ENCODE measurements around the gene TRERF1.

Gene TRERF1

DNA sequence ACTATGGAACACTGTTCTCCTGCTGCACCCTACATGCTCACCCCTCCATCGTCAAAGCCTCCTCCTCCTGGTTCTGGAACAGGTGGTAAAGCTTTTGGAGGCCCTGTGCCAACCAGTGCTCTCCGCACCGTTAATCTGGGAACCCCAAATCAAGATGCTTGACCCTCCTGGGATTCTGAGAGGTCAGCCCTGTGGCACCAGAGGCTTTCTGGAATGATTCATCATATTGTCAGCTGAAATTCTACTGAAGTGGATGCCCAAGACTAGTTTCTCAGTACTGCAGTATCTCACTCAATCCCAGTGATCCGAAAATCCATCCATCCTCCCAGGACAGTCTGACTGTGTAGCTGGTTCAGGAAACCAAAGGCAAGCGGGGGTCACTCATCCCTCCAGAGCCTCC lies 92.7 kb downstream of the TRERF1 start:
- no peak for DNase-seq (ENCODE audit: low read depth)
- H3K4me3 ChIP-seq (ENCODE audit: low read length) = no peak overlapping the region
- TF ChIP-seq, protein P1, sequence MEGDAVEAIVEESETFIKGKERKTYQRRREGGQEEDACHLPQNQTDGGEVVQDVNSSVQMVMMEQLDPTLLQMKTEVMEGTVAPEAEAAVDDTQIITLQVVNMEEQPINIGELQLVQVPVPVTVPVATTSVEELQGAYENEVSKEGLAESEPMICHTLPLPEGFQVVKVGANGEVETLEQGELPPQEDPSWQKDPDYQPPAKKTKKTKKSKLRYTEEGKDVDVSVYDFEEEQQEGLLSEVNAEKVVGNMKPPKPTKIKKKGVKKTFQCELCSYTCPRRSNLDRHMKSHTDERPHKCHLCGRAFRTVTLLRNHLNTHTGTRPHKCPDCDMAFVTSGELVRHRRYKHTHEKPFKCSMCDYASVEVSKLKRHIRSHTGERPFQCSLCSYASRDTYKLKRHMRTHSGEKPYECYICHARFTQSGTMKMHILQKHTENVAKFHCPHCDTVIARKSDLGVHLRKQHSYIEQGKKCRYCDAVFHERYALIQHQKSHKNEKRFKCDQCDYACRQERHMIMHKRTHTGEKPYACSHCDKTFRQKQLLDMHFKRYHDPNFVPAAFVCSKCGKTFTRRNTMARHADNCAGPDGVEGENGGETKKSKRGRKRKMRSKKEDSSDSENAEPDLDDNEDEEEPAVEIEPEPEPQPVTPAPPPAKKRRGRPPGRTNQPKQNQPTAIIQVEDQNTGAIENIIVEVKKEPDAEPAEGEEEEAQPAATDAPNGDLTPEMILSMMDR (conservative IDR thresholded peaks at IDR 0.05; ENCODE audit: low read depth, low read length) = no peak

DNA sequence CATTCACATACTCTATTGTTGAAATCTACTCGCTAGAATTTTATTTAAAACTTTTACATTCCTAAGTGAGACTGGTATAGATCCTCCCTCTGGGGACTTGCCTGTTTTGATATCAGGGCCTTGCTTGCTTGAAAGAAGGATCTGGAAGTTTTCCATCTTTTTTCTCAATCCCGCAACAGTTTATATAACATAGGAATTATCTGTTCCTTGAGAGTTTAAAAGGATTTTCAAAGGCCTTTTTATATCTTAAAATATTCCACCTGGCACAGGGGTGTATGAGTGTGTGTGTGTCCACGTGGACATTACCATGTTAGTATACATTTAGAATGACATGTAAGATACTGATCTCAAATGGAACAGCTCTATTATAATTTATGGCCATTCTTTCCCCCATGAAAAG lies 96.3 kb downstream of the TRERF1 start:
- no peak for DNase-seq (ENCODE audit: low read depth)
- TF ChIP-seq, protein P1 (conservative IDR thresholded peaks at IDR 0.05; ENCODE audit: low read depth, low read length) = no peak
- no peak overlapping the region for H3K4me3 ChIP-seq (ENCODE audit: low read length)

DNA sequence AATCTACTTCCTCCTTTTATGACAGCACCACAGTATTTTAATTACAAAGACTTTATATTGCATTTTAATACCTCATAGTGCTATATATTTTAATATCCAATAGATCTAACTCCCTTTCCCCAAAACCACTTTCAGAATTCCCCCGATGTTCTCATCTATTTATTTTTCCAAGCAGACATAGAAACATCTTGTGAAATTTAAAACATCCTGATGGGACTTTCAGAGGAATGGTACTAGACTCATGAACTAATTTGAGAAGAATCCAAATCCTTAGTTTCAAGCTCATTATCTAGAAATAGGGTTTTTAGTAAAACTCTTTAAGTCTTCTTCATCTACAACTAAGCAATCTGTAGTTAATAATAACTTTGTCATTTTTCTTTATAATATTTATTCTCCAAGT lies 97.0 kb downstream of the TRERF1 start:
- H3K4me3 ChIP-seq (ENCODE audit: low read length) = no peak overlapping the region
- TF ChIP-seq, protein P1 (conservative IDR thresholded peaks at IDR 0.05; ENCODE audit: low read depth, low read length) = no peak
- no peak for DNase-seq (ENCODE audit: low read depth)

DNA sequence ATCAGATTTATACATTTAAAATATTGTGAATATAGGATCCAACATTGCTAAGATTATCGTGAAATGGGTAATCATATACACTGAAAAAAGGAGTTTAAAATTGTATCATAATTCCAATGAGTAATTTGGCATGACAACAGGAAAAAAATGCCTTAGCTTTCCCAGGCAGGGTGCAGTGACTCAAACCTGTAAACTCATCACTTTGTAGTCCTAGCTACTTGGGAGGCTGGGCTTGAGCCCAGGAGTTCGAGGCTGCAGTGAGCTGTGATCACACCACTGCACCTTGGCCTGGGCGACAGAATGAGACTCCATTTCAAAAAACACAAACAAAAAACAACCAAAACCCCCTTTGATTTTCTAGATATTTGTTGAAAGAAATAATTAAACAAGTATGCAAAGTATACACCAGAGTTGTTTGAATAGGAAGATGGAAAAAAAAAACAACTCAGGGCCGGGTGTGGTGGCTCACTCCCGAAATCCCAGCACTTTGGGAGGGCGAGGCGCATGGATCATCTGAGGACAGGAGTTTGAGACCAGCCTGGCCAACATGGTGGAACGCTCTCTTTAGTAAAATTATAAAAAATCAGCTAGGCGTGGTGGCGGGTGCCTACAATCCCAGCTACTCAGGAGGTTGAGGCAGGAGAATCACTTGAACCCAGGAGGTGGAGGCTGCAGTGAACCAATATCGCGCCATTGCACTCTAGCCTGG lies 98.7 kb downstream of the TRERF1 start:
- H3K4me3 ChIP-seq (ENCODE audit: low read length) = no peak overlapping the region
- DNase-seq (ENCODE audit: low read depth) = no peak
- TF ChIP-seq, protein P1 (conservative IDR thresholded peaks at IDR 0.05; ENCODE audit: low read depth, low read length) = no peak

DNA sequence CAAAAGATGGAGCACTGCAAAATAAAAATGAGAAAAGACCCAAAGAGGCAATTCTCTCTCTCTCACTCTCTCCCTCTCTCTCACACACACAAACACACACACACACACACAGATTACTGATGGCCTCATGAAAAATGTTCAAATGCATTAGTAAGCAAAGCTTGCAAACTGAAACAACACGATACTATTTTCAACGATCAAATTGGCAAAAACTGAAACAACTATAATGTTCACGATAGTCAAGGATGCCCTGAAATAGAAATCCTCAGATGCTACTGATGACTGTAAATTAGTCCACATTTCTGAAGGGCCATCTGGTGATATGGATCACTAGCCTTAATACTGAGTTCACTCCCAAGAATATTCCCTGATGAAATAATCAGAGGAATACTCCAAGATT lies 100.8 kb downstream of the TRERF1 start:
- TF ChIP-seq, protein P1 (conservative IDR thresholded peaks at IDR 0.05; ENCODE audit: low read depth, low read length) = no peak
- H3K4me3 ChIP-seq (ENCODE audit: low read length) = no peak overlapping the region
- DNase-seq (ENCODE audit: low read depth) = no peak

DNA sequence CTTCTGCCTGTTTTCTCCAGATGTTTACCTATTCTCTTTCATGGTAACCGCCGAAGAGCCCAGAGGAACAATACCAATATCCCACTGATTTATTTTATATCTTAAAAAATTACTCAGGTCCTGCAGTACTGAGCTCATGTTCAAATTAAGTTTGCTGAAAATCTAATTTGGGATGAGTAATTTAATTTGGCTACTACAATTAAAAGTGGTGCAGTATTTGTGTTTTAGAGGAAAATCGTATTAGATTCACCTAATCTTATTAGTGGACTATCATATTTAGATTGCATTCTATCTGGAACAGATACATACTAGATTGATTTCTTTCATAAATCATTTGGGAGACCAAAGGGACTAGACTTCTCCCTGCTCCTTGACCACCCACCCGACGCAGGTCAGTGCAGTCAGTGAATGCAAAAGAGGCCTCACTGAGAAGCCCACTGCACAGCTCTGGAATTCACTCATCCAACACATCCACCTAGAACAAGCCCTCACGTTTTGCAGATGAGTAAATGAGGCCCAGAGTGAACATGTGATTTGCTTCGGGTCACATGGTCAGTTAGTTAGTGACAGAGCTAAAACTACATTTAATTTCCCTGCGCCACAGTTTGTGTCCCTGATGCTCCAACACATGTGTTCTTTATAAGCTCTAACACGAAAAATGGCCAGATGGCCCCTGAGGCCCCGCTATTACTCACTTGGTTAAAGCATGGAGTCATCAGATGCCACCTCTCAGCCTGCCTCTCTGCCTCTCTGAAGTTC lies 101.8 kb downstream of the TRERF1 start:
- H3K4me3 ChIP-seq (ENCODE audit: low read length) = no peak overlapping the region
- TF ChIP-seq, protein P1 (conservative IDR thresholded peaks at IDR 0.05; ENCODE audit: low read depth, low read length) = no peak
- no peak for DNase-seq (ENCODE audit: low read depth)

DNA sequence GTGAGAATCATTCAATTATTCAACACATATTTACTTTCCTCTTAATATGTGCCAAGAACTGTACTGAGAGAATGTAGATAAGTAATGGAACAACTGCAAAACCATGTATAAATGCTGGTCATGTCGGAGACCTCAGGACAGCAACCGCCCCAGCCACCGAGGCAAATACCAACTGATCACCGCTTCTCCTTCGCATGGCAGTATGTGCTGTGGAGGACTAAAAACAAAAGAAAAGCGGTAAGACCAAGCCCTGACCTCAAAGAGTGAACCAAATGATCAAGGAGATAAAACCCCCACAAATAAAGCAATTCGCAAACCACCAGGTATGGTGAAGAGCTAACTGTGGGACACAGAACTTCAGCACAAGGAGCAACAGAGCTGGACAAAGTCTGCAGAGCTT lies 104.3 kb downstream of the TRERF1 start:
- no peak for DNase-seq (ENCODE audit: low read depth)
- TF ChIP-seq, protein P1 (conservative IDR thresholded peaks at IDR 0.05; ENCODE audit: low read depth, low read length) = no peak
- no peak overlapping the region for H3K4me3 ChIP-seq (ENCODE audit: low read length)

All from retinal pigment epithelial cell (primary cell).